SW 1271 (cell line): ENCODE data around the gene UBTF.

Source experiments
- DNase-seq, 2 experiments: peaks; one replicate each; lab custom pipeline; 2025; lab: John Stamatoyannopoulos, UW

Gene UBTF, protein sequence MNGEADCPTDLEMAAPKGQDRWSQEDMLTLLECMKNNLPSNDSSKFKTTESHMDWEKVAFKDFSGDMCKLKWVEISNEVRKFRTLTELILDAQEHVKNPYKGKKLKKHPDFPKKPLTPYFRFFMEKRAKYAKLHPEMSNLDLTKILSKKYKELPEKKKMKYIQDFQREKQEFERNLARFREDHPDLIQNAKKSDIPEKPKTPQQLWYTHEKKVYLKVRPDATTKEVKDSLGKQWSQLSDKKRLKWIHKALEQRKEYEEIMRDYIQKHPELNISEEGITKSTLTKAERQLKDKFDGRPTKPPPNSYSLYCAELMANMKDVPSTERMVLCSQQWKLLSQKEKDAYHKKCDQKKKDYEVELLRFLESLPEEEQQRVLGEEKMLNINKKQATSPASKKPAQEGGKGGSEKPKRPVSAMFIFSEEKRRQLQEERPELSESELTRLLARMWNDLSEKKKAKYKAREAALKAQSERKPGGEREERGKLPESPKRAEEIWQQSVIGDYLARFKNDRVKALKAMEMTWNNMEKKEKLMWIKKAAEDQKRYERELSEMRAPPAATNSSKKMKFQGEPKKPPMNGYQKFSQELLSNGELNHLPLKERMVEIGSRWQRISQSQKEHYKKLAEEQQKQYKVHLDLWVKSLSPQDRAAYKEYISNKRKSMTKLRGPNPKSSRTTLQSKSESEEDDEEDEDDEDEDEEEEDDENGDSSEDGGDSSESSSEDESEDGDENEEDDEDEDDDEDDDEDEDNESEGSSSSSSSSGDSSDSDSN

DNA sequence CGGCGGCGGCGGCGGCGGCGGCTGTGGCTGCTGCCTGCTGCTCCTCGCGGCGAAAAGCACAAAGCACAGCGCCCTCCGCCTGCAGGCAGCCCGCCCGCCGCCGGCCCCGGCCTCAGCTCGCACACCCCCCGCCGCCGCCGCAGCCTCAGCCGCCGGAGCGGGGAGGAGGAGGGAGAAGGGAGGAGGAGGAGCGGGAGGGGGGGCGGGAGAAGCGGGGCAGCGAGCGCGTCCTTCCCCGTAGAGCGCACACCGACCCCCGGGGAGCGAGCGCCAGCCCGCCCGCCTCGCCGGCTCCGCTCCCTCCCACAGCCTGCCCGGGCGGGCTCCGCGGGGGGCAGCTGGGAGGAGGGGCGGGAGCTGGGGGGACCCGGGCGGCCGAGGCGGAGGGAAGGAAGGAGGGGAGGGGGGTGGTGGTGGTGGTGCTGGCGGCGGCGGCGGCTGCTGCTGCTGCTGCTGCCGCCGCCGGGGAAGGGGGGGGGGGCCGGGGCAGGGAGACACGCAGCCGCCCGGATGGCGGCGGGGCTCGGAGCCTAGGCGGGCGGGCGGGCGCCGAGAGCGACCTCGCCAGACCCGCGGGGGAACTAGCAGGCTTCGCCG is at the start of gene UBTF:
Gene UBTF, minus strand, starts transcription at position 60 of the 597 bp plus-strand sequence. CDS start 1,446 bp downstream, outside the sequence.
- DNase-seq, result peak in 1 of 2 experiments; percentile 50

DNA sequence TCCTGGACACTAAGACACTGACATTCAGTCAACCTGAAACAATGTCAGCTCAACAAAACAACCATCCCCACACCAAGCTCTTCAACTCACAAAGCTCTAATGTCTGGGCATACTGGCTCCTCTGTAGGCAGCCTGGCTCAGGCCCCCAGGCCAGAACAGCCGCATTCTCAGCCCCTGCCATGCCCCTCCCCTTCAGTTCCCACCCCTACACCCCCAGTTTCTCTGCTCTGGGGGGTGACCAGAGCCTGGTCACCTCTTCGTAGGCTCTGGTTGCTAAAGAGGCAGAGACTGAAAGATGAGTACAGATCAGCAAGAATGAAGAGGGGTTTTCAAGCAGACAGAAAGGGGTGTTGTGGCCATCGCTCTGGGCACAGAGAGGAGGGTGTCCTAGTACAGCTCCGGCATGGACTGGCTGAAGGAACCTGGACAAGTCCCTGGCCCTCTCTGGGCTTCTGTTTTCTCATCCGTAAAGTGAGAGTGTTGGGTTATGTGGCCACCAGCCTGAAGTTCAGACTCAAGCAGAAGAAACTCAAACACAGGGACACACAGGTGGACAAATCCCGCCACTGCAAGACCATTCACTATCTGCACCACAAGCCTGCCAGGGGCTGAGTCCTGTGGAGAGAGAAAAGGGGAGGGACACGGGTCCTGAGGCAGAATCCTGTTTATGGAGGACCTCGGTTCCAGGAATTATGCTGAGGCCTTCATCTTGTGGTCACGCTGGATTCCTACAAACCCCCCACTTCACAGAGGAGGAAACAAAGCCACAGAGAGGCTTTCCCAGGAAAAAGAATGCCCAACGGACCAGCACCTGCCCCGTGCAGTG is 49.4 kb upstream of the UBTF start:
- no peak for DNase-seq

DNA sequence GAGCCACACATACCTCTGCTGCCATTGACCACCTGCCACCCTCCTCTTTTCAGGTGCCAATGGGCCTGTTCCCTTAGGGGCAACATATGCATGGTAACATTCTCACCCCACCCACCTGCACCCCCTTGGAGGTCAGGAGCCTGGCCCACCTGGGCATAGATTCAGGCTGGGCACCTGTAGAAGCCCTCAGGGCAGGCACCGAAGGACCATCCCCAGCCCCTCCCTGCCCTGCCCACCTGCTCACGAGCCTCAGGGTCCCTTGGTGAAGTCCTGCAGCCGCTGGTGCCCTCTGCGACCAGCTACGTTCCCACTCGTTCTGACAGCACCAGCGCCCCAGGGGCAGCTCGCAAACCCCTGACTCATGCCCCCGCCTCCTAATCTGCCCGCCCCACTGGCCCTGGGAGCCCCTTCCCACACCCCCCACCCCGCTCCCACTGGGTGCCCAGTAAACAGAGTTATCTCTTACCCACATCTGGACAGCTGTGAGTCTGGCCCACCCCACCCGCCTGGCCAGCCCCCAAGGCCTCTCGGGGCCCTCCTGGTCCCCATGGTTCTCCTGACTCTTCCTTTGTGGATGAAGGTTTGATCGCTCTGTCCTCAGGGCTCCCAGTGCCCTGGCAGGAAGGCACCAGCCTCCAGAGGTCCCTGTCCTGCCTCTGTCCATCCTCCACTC is 48.5 kb upstream of the UBTF start, which contains the start of gene SLC4A1:
Gene SLC4A1, minus strand, starts transcription at position 318 of the 673 bp plus-strand sequence. CDS start 5,269 bp downstream, outside the sequence.
- no peak for DNase-seq

DNA sequence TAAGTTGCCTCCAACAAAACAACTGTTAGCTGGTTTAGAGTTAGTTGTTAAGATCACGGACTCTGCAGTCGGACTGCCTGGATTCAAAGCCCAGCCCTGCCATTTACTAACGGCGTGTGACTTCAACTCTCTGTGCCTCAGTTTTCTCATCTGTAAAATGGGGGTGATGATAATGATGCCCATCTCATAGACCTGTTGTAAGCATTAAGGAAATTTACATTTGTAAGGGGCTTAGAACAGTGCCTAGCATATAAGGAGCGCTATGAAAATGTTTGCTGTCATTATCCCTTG is 47.6 kb upstream of the UBTF start:
- DNase-seq, result no peak

DNA sequence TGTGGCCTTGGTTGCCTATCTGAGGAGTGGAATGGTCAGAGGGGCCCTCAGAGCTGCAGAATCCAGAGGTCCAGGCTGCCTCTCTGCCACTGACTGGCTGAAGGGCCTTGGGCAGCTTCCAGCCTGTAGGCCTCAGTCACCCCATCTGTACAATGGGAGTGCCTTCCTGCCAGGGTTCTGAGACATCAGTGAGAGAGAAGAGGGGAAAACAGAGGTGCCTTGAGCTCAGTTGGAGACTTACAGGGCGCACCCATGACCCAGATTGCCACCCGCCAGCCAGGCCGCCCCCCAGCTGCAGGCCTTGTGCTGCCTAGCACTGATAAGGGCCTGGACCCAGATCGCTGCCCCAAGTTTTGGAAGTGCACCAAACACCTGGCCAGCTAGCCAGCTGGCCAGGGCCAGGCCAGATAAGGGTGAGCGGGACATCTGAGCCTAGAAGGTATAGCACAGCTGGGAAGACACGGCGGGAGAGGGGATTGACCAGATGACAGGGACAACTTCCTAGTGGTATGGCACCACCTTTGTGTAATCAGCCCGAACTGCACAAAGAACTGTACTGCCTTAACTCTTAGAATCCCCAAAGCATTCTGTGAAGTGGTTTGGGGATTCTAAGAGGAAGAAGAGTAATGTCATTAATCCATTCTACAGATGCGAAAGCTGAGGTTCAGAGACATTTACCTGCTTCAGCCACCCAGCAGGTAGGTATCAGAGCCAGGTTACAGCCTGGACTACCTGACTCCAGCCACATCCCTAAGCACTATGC is 47.1 kb upstream of the UBTF start:
- DNase-seq, result no peak

DNA sequence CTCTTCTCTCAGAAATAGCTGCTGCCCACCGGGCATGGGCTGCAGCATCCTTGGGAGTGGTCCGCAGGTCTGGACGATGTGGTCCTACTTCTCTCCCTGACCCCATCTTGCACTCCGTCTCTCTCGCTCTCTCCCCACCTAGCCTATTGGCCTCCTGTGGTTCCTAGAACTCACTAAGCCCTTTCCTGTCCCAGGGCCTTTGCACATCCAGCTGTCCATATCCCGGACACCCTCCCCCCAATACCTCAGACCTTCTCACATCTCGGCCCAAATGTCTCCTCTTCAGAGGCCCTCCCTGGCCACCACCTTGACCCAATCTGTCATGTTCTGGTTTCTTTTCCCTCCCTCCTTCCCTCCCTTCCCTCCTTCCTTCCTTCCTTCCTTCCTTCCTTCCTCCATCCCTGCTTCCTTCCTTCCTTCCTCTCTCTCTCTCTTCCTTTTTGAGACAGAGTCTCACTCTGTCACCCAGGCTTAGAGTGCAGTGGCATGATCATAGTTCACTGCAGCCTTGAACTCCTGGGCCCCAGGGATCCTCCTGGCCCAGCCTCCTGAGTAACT is 43.9 kb upstream of the UBTF start:
- DNase-seq, result no peak

DNA sequence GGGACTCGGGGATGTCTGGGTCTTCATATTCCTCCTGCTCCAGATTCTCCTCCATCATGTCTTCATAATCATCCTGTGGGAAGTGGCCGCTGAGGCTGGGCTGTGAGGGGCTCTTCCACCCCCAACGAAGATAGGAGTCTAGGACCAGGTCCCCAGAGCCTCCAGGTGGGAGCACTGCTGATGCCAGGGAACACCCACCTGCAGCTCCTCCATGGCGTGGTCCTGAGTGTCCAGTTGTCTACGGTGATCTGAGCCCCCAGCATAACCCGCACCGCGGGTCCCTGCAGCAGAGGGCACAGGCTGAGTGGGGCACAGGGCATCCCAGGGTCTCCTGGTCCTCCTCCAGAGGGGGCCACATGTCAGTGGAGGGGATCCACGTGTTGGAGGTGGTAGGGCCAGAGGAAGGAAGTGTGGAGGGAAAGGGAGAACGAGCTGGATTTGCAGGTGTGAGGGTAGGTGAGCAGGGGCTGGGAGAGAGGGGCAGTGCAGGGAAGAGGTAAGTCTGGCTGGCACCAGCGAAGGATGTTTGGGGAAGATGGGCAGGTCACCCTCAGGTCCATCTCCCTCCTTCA is 43.3 kb upstream of the UBTF start:
- DNase-seq, result no peak

DNA sequence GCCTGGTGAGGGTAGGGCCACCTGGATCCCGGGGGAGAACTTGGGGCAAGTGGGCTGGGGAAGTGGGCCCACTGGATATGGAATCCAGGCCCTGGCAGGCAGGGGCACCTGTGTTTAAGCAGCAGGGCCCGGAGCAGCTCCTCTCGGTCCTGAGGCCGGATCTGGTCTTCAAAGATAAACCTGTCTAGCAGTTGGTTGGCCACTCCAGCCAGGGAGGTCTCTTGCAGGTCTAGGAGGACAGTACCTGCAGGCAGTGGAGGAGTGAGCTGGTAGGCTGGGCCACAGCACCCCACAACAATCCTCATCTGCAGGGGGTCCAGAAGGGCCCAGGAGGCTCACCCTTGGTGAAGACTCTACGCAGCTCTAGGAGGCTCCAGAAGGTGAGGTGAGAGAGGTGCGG is 40.8 kb upstream of the UBTF start:
- no peak for DNase-seq

DNA sequence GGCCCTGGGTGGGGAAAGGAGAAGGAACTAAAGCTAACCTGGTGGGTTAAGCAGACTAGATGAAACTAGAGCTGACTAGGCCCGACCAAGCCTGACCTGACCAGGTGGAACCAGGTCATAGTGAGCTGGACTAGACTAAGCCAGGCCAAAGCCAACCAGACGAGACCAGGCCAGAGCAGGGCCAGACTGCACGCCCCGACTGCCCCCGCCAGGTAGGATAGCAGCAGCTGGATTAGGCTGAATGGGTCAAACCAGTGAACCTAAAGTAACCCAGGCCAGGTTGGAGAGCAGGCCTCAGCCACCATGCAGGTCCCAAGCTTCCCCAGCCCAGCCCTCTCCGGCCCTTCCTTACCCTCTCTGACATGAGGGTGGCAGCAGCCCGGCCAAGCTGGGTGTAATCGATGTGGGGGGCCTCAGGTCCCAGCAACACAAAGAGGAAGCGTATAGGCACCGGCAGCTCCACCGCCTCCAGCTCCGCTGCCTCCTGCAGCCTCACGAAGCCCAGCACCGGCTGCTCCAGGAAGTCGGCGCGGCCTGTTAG is 39.4 kb upstream of the UBTF start:
- DNase-seq, result no peak

DNA sequence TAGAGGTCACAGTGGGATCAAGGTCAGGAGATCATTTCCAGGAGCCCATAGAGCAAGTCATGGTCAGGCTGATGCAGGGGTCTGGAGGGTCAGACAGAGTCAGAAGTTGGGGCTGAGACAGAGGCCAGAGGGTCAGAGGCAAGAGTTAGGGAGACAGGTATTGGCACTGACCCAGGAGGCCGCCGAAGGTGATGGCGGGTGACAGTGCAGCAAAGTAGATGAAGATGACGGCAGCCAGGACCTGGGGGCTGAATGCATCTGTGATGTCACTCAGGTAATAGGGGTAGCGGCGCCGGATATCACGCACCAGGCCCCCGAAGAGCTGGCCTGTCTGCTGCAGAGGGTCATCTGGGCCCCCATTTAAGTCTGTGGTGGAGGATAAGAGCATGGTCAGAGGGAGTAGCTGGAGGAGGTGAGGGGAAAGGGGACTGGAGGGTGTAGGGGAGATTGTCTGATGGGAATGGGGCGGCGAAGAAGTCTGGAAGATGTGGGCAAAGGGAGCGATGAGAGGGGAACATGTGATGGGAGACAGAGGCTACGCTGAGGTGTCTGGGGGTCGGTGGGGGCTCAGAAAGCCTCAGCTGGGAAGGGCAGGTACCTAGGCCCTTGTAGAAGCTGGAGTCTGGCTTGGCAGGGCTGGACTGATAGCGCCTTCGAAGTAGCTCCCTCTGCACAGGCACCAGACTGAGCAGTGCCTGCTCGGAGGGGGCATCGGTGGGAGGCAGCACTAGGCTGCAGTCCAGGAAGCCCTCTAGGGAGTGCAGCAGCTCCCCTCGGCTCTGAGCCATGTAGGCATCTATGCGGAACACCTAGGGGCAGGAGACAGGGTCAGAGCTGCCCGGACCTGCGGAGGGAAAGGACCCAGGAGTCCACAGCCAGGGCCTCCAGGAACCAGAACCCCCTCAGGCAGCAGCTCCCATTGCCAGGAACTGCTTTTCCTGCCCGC is 38.6 kb upstream of the UBTF start:
- DNase-seq, result no peak

DNA sequence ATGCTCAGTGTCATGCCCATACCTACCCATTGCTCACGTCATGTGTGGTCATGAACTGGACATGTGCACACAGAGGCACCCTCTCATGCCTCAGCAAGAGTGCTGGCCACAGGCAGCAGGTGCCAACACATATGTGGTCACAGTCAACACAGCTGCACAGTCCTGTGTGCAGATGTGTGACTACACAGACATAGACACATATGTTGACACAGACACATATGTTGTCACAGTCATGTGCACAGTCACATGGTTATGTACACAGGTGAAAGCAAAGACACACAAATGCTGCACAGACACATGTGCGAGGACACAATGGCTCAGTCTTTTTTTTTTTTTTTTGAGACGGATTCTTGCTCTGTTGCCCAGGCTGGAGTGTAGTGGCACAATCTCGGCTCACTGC is 37.2 kb upstream of the UBTF start:
- DNase-seq, result no peak

DNA sequence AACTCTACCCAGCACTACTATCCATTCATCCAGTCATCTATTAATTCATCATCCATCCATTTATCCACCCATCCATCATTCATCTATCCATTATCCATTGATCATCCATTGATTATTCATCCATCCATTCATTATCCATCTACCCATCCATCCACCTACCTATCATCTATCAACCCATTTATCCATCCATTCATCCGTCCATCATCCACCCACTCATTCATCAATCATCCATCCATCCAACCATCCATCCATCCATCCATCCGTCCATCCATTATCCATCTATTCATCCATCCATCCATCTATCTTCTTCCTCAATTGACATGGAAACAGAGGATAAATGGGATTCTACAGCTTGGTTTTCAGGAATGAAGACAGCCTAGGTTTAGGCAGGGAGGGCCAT is 36.4 kb upstream of the UBTF start:
- DNase-seq, result no peak

DNA sequence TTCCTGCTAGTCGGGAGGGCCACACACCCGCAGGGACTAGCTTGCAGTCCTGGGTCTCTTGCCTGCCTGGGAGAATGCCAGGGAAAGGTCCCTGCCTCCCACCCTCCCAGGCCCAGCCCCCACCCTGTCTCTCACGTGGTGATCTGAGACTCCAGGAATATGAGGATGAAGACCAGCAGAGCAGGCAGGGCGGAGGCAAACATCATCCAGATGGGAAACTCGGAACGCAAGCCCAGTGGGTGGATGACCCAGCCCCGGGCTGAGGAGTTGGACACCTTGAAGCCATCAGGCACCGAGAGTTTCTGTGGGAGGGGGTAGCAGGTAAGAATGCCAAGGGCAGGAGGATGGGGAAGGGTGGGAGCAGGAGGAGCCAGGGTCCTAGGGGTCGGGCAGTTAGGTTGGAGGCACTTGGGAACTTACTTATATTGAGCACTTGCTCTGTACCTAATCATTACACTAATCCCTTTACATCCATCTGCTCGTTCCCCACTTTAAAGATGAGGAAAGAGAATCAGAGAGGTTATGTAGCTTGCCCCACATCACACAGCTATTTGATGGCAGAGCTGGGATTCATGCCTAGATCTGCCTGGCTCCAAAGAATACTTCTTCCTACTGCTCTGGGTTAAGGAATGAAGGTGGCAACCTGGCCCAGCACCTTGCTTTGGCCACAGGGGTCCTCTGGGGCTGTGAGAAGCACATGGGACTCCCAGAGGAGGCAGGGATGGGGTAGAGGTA is 35.1 kb upstream of the UBTF start:
- no peak for DNase-seq

DNA sequence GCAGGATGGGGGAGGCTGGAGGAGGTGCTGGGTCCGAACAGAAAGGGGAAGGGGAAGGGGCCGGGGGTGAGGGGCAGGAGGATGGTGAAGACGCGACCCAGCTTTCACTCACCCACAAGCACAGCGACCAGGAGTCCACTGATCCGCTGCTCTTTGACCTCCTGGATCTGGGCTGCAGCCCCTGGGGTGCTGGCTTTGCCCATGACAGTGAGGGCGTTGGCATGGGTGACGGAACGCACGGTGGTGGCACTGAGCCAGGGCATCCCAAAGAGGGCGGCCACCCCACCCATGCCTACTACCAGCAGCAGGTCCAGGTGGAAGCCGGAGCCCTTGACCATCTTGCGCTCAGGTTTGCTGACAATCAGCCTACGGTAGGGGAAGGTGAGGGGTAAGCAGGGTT is 33.5 kb upstream of the UBTF start:
- DNase-seq, result no peak

DNA sequence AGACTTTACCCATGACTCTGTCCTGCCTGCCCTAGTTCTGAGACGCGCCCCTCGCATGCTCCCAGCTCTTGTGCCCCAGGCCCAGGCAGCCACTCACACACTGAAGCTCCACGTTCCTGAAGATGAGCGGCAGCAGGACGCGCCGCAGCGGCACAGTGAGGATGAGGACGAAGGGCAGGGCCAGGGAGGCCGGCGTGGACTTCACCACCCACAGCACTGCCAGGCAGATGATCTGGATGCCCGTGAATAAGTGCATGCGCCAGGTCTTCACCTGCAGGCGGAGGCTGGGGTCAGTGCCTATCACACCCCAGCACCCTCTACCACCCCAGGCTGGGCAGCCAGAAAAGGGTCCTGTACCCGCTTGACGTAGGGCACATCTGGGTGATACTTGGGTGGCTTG is 31.6 kb upstream of the UBTF start:
- DNase-seq, result no peak

DNA sequence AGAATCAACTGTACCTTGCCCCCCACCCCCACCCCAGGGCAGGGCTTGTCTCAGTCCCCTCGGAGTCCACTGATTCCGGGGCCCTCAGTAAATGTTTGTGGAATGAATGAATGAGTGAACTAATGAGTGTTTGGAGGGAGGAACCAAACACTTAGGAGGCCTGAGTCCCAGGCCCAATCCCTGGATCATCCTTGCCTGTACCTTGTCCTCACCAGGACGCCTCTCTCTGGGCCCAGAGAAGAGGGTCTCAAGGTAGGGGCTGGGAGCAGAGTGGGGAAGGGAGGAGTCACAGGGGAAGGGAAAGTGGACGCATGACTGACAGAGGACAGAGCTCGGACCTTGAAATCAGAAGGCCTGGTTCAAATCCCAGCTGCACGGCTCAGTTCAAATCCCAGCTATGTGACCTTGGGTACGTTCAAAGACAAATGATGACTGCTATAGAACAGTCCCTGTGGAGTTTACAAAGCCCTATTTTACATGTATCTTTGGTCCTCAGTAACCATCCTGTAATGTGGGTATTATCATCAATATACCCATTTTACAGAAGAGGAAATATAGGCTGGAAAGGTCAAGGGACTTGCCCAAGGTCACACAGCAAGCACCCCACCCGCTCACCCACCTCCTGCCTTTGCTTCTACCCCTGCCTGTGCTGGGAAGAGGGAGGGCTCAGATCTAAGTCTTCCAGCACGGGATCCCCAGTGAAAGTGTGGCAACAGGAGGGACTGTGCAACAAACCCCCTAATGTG is 30.2 kb upstream of the UBTF start:
- no peak for DNase-seq
